ENCODE results near the gene MS4A10.

The MS4A10 gene

GRCh38 chr11:60835534-60835846, 50.4 kb downstream of the MS4A10 start:
- TF ChIP-seq, protein P1, sequence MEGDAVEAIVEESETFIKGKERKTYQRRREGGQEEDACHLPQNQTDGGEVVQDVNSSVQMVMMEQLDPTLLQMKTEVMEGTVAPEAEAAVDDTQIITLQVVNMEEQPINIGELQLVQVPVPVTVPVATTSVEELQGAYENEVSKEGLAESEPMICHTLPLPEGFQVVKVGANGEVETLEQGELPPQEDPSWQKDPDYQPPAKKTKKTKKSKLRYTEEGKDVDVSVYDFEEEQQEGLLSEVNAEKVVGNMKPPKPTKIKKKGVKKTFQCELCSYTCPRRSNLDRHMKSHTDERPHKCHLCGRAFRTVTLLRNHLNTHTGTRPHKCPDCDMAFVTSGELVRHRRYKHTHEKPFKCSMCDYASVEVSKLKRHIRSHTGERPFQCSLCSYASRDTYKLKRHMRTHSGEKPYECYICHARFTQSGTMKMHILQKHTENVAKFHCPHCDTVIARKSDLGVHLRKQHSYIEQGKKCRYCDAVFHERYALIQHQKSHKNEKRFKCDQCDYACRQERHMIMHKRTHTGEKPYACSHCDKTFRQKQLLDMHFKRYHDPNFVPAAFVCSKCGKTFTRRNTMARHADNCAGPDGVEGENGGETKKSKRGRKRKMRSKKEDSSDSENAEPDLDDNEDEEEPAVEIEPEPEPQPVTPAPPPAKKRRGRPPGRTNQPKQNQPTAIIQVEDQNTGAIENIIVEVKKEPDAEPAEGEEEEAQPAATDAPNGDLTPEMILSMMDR (IDR thresholded peaks at IDR 0.05): no peak

GRCh38 chr11:60836866-60837515, 51.9 kb downstream of the MS4A10 start:
- TF ChIP-seq, protein P1 (IDR thresholded peaks at IDR 0.05): no peak

DNA sequence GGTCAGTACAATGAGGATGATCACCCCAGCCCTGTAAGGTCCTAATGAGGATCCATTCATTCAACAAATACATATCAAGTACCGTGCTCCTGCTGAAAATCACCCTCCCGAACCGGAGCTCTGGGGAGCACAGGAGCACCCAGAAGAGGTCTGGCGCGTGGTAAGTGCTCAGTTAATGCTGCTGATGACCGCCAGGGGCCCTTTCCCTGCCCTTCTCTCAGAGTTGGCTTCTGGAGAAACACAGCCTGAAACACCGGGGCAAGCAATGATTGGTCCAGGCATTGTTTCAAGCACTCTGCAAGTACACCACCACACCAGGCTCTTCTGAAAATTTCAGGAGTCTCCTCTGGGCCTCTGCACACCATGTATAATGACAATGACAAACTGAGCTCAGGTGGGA, 53.0 kb downstream of the MS4A10 start:
- TF ChIP-seq, protein P1 (IDR thresholded peaks at IDR 0.05): no peak

- TF ChIP-seq, protein P1 (IDR thresholded peaks at IDR 0.05): no peak
Measured at GRCh38 chr11:60840470-60841430, 55.6 kb downstream of the MS4A10 start.

DNA sequence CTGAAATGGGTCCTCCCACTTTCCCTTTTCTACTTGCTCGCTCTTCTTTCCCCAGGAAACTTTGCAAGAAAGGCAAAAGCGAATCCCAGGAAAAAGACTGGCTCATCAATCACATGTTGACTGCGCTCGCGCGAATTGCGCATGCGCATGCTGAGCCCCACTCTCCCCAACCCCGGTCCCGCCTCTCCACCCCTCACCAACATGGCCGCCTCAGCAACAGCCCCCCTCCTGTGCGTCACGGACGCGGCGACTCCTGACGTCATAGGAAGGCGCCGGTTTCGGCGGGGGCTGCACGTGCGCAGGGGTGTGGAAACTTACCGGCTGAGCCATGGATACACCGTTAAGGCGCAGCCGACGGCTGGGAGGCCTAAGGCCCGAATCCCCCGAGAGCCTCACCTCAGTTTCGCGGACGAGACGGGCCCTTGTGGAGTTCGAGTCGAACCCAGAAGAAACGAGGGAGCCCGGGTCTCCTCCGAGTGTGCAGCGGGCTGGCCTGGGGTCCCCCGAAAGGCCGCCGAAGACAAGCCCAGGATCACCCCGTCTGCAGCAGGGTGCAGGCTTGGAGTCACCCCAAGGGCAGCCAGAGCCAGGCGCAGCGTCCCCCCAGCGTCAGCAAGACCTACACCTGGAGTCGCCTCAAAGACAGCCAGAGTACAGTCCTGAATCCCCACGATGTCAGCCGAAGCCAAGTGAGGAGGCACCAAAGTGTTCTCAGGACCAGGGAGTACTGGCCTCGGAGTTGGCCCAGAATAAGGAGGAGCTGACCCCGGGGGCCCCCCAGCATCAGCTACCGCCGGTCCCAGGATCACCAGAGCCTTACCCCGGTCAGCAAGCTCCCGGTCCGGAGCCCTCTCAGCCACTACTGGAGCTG, 56.9 kb downstream of the MS4A10 start, which contains the start of gene CCDC86:
CCDC86 (plus strand) TSS at position 317 of the 871 bp plus-strand sequence; CDS start at position 329, 12 bp downstream.
- TF ChIP-seq, protein P1 (IDR thresholded peaks at IDR 0.05): no peak

DNA sequence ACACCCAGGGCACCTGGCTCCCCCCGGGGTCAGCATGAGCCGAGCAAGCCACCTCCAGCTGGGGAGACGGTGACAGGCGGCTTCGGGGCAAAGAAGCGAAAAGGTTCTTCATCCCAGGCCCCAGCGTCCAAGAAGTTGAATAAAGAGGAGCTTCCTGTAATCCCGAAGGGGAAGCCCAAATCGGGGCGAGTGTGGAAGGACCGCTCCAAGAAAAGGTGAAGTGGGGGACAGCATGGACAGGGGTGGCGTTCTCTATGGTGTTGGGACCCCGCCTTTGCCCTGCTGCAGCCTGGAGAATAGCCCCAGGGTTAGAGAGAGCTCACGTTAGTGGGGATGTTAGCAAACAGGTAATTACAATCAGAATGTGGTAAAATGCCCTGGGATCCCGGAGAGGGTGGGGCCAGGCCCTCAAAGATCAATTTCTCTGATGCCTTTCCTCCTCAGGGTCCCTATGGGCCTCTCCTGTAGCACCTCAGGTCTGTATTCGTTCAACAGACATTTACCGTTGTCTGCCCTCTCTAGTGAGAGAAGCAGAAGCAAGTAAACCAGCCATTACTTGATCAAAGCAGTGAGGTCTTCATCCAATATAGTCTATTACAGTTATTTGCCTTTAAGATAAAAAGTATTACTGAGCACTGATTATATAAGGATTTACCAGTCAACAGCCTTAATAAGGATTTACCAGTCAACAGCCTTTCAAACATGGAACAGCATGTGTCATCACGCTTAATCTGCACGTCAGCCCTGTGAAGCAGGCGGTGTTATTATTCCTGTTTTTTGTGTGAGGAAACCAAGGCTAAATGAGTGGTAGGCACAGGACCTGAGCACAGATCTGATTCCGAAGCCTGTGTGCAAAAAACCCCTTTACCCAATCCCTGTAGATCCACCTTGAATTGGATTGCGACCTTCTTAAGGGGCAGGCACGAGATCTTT, 57.8 kb downstream of the MS4A10 start:
- TF ChIP-seq, protein P1 (IDR thresholded peaks at IDR 0.05): no peak
